NK-92 (cell line): ENCODE data around the gene MINDY1.

Experiments used
- DNase-seq: peaks from one replicate; lab custom pipeline; 2025; ENCODE audit not compliant: unreplicated experiment; lab: John Stamatoyannopoulos, UW

Gene MINDY1

DNA sequence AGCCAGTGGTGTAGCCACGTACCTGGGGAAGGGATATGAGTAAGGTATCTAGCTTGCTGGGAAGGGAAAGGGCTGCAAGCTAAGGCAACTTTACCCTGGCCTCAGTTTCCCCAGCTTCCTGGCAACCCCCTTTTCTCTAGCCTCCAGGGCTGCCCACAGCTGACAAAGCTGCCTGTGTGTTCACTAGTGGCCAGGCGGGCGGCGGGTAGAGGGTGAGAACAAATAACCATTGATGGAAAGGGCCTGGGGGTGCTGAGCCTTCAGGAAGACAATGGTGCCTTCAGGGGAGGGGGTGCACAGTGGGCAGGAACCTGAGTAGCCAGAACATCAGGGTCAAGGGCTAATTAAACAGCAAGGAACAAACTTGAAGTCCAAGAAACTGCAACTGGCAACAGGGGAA is 38.2 kb downstream of the MINDY1 start:
- DNase-seq = no peak

DNA sequence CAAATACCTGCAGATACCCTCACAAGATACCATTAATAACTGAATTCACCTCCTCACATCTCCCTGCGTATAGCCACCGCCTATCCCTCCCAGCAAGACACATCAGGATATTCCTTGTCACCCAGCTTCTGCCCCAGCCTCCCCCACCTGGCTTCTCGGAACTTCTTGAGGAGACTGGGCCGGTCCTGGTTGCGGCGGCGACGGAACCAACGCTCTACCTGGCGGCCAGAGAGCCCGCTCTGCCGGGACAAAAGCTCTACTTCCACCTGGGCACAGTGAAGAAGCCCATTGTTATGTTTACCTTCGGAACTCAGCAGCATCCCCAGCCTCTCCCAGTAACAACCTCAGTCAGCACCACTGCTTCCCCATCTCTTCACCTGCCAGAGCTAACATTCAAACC is 38.8 kb downstream of the MINDY1 start:
- no peak for DNase-seq

DNA sequence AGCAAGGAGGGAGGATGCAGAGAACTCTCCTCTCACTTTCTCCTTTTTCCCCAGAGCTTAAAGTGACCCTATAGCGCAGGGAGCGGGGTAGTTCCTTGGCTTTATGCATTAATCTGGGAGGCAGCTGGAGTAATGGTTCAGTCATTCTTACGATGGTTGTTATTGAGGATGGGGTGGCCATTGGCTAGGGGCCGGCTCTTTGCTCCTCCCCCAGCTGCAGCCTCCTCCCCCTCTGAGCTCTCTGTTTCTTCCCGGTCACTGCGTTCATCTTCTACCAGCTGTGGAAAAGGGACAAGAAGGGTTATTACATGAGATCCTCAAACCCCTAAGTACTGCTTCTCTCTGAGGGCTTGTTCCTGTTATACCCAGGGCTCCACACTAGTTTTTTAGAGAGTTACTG is 40.7 kb downstream of the MINDY1 start:
- no peak for DNase-seq

DNA sequence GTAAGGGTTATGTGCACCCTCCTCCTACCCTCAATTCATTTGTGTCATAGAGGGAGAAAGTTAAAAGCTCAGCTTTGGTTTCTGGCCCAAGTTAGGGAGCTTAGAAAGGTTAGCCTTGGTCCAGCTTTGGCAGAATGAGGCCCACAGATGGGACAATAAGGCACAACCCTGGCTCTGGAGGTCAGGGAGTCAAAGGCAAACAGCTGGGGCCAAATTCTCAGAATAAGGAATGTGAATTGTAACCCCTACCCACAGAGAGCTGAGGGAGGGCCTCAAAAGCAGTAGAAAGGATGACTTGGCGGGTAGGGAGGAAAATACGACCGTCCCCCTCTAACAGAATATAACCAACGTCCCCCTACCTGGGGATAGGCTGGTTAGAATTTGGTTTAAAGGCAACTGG is 41.1 kb downstream of the MINDY1 start:
- no peak for DNase-seq

DNA sequence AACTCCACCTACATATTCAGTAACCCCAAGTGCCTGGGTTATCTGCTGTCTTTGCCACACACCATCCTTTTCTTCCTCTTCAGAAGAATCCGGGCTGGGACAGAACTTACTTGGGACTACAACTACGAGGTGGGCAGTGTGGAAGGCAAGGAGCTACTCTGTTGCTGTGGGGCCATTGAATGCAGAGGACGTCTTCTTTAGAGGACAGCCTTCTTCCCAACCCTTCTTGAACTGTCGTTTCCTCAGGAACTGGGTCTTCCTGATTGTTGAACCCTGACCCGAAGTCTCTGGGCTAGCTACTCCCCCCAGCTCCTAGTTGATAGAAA is 42.6 kb downstream of the MINDY1 start:
- no peak for DNase-seq

DNA sequence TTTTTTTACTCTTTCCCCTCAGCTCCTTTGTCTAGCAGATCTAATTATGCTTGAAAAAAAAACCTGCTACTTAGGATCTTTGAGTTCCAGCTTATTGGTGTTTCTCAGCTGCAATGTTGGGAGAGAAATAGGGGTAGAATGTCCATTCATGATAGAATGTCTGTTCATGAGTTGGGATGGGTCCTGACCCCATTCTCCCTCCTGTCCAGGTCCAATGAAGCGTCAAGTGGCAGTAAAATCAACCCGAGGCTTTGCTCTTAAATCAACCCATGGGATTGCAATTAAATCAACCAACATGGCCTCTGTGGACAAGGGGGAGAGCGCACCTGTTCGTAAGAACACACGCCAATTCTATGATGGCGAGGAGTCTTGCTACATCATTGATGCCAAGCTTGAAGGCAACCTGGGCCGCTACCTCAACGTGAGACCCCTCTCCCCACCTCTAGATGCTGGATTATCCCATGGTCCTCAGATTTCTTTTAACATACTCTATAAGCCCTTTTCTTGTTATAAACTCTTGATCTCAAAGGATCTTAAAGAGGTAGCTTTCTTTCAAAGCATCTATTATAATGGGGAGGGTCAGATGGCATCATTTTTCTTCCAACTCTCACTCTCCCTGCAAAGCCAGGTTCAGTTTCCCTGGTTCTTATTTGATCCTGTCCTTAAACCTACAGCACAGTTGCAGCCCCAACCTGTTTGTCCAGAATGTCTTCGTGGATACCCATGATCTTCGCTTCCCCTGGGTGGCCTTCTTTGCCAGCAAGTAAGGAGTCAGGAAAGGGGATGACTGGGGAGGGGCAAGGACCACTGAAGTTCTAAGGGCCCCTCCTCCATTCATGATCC is 43.2 kb downstream of the MINDY1 start:
- DNase-seq = no peak

DNA sequence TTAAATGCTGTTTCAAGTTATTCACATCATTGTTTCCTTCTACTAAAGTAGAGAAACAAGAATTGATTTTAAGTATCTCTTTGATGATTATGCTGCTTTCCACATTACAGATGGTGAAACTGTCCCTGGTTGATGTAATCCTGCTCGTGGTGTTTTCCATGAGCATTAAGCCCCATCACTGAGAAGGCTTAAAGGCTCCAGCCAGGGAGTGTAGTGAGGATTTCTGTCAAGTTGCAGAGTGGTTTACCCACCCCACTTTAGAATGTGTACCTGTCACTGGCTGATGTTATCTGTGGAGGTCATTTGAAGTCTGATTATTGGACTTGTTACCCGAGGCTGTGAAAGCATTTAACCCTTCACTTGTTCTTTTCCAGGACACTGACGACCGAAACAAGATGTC is 44.9 kb downstream of the MINDY1 start:
- DNase-seq = no peak

DNA sequence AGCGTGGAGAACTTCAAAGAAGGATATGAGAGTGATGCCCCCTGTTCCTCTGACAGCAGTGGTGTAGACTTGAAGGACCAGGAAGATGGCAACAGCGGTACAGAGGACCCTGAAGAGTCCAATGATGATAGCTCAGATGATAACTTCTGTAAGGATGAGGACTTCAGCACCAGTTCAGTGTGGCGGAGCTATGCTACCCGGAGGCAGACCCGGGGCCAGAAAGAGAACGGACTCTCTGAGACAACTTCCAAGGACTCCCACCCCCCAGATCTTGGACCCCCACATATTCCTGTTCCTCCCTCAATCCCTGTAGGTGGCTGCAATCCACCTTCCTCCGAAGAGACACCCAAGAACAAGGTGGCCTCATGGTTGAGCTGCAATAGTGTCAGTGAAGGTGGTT is 46.1 kb downstream of the MINDY1 start:
- DNase-seq = no peak

DNA sequence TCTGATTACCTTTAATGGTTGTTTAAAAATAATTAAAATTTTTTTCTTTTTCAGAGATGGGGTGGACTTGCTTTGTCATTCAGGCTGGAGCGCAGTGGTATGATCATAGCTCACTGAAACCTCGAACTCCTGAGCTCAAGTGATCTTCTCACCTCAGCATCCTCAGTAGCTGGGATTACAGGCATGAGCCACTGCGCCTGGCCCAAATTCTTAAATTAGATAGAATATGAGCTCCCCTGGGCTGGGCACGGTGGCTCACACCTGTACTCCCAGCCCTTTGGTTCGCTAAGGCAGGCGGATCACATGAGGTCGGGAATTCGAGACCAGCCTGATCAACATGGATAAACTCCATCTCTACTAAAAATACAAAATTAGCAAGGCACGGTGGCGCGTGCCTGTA is 49.0 kb downstream of the MINDY1 start:
- no peak for DNase-seq

DNA sequence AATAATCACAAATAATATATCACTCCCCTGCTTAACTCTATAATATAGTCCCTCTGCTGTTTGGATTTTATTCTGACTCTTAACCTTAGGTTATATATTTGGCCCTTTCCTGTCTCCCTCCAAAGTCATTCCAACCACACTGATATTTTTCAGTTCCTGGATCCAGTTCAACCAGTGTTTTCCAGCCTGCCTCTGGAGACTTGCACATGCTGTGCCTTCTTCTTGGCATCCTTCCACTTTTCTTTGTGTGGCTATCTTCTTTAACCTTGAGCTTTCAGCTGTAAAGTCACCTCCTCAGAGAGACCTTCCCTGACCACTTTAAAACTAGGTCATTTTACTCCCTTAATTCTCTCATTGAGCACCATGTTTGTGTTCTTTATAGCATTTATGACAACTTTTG is 51.4 kb downstream of the MINDY1 start:
- no peak for DNase-seq

DNA sequence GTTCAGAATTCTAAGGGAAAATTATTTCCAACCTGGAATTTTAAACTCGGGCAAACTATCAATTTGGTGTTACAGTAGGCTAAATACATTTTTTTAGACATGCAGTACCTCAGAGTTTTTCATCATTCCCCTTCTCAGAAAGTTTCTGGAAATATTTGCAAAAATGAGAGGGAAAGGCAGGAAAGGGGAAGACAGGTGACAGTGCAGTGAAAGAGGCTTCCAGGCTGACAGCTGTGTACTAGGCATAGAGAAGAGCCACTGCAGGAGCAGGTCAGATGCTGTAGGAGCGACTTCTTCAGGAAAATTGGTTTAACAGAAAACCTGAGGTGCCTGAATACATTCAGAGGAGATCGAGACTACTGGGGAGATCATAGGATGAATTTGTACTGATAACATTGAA is 52.0 kb downstream of the MINDY1 start:
- no peak for DNase-seq
